D721Med (cell line): ENCODE results near the gene RIMS3.
"Not testable (repeated sequence)": the region's sequence is repeated elsewhere in the genome, so short reads cannot be mapped to it uniquely, and the experiment has no call there.

ENCODE experiments used
- DNase-seq: peaks from one replicate; pipeline ENCODE4 v3.0.0; 2011; ENCODE audit warnings: low spot score; ENCODE audit not compliant: insufficient read length
- FAIRE-seq: peaks from 2 replicates; lab custom pipeline; 2011; peaks lifted over from hg19 to GRCh38; lab: Jason Lieb, UNC
- CTCF ChIP-seq: IDR thresholded peaks from 2 replicates; pipeline ENCODE4 v1.5.1; 2012; ENCODE audit warnings: mild to moderate bottlenecking, control low read depth; ENCODE audit not compliant: insufficient read depth; ENCODE audit errors: missing control alignments

The RIMS3 gene

GRCh38 chr1:40582116-40582515 lies 83.4 kb downstream of the RIMS3 start:
- TF ChIP-seq CTCF: no peak
- no peak for DNase-seq
- FAIRE-seq: no peak

- FAIRE-seq: no peak
- no peak for DNase-seq
- TF ChIP-seq CTCF: no peak
These were observed 90.1 kb downstream of the RIMS3 start for GRCh38 chr1:40575336-40575735.

GRCh38 chr1:40574805-40575204 lies 90.7 kb downstream of the RIMS3 start:
- not testable (repeated sequence) for FAIRE-seq, DNase-seq
